Measurements from ENCODE around the gene MAST2. TPM values are rescaled to one million over a fixed set of nuclear protein-coding genes. Genes with fewer than 3 reads are reported as not detected.
A peak's percentile ranks its signal among the peaks of the same experiment; 100 is the strongest.

Gene MAST2
- total RNA-seq (10 to 100 TPM; 29.5 to 29.9 TPM), polyA plus RNA-seq (5.6 TPM)

GRCh38 chr1:45803299-45803780, at the start of gene MAST2:
Gene MAST2 (plus strand): TSS chr1:45803612. CDS start chr1:45803896, 284 bp downstream.
- CTCF ChIA-PET, result no interaction called here
- H3K4me3 ChIP-seq (ENCODE audit: low read length), result peak within 1 kb of the TSS; percentile 63
- peak within 1 kb of the TSS in 7 of 8 donors; percentile 43 to 92 (median 87) for H3K27ac Mint-ChIP-seq
- no peaks in the 10 kb centered on the region for H3K36me3 ChIP-seq (ENCODE audit: insufficient read depth, low read length)
- H3K9me3 Mint-ChIP-seq, result no peaks in the 10 kb centered on the region
- DNase-seq, result peak; percentile 71 to 83 (median 78)
- peaks cover 21 to 32% (median 31%) of the 10 kb centered on the region in 3 donors for H3K4me1 Mint-ChIP-seq
- H3K36me3 Mint-ChIP-seq, result peaks cover 0 to 7% (median 3%) of the 10 kb centered on the region in 3 donors
- no peaks in the 10 kb centered on the region for H3K27me3 ChIP-seq (ENCODE audit: insufficient read depth, low read length, poor library complexity, severe bottlenecking)
- peaks cover 17% of the 10 kb centered on the region for H3K4me1 ChIP-seq (ENCODE audit: insufficient read depth, low read length)
- H3K27me3 Mint-ChIP-seq, result no peaks in the 10 kb centered on the region
- H3K9me3 ChIP-seq (ENCODE audit: low read length), result no peaks in the 10 kb centered on the region
- H3K27ac ChIP-seq (ENCODE audit: low read depth, low read length), result peak within 1 kb of the TSS; percentile 27
- POLR2A ChIA-PET, result no interaction called here
- H3K4me3 Mint-ChIP-seq, result peak within 1 kb of the TSS; percentile 89 to 98 (median 94)

GRCh38 chr1:45755697-45756096, 47.7 kb upstream of the MAST2 start:
- H3K27me3 ChIP-seq (ENCODE audit: insufficient read depth, low read length, poor library complexity, severe bottlenecking), result no peaks in the 10 kb centered on the region
- no peak for DNase-seq
- H3K27ac ChIP-seq (ENCODE audit: low read depth, low read length), result no peak overlapping the region
- no peaks in the 10 kb centered on the region for H3K9me3 Mint-ChIP-seq
- H3K36me3 Mint-ChIP-seq, result peaks cover 0 to 2% (median 0%) of the 10 kb centered on the region in 3 donors
- peaks cover 7 to 11% (median 8%) of the 10 kb centered on the region in 3 donors for H3K4me1 Mint-ChIP-seq
- H3K4me1 ChIP-seq (ENCODE audit: insufficient read depth, low read length), result peaks cover 13% of the 10 kb centered on the region
- H3K9me3 ChIP-seq (ENCODE audit: low read length), result no peaks in the 10 kb centered on the region
- H3K4me3 ChIP-seq (ENCODE audit: low read length), result no peak overlapping the region
- ChIA-PET CTCF (no interaction called here), POLR2A (no interaction called here)
- H3K27ac Mint-ChIP-seq, result no peak overlapping the region
- peaks cover 0 to 3% of the 10 kb centered on the region in 2 donors for H3K27me3 Mint-ChIP-seq
- H3K36me3 ChIP-seq (ENCODE audit: insufficient read depth, low read length), result no peaks in the 10 kb centered on the region
- no peak overlapping the region for H3K4me3 Mint-ChIP-seq

GRCh38 chr1:45762291-45762690, 41.1 kb upstream of the MAST2 start:
- no peaks in the 10 kb centered on the region for H3K36me3 ChIP-seq (ENCODE audit: insufficient read depth, low read length)
- Mint-ChIP-seq H3K4me3 (no peak overlapping the region), H3K4me1 (no peaks in the 10 kb centered on the region), H3K9me3 (no peaks in the 10 kb centered on the region), H3K27me3 (peaks cover 3 to 5% of the 10 kb centered on the region in 2 donors), H3K27ac (no peak overlapping the region), H3K36me3 (no peaks in the 10 kb centered on the region)
- ChIA-PET CTCF (no interaction called here), POLR2A (no interaction called here)
- no peak for DNase-seq
- H3K27me3 ChIP-seq (ENCODE audit: insufficient read depth, low read length, poor library complexity, severe bottlenecking), result no peaks in the 10 kb centered on the region
- H3K9me3 ChIP-seq (ENCODE audit: low read length), result no peaks in the 10 kb centered on the region
- H3K27ac ChIP-seq (ENCODE audit: low read depth, low read length), result no peak overlapping the region
- no peak overlapping the region for H3K4me3 ChIP-seq (ENCODE audit: low read length)
- no peaks in the 10 kb centered on the region for H3K4me1 ChIP-seq (ENCODE audit: insufficient read depth, low read length)

- no peak for DNase-seq
- no peak overlapping the region for H3K4me3 Mint-ChIP-seq
- Histone ChIP-seq H3K4me3 (ENCODE audit: low read length) (no peak overlapping the region), H3K27me3 (ENCODE audit: insufficient read depth, low read length, poor library complexity, severe bottlenecking) (no peaks in the 10 kb centered on the region), H3K9me3 (ENCODE audit: low read length) (no peaks in the 10 kb centered on the region), H3K4me1 (ENCODE audit: insufficient read depth, low read length) (no peaks in the 10 kb centered on the region), H3K27ac (ENCODE audit: low read depth, low read length) (no peak overlapping the region), H3K36me3 (ENCODE audit: insufficient read depth, low read length) (no peaks in the 10 kb centered on the region)
- H3K4me1 Mint-ChIP-seq, result no peaks in the 10 kb centered on the region
- H3K27me3 Mint-ChIP-seq, result peaks cover 4 to 5% of the 10 kb centered on the region in 2 donors
- POLR2A ChIA-PET, result no interaction called here
- H3K9me3 Mint-ChIP-seq, result no peaks in the 10 kb centered on the region
- CTCF ChIA-PET, result no interaction called here
- H3K36me3 Mint-ChIP-seq, result no peaks in the 10 kb centered on the region
- no peak overlapping the region for H3K27ac Mint-ChIP-seq
Measured at GRCh38 chr1:45765999-45766792, 37.2 kb upstream of the MAST2 start.

GRCh38 chr1:45767035-45767434, 36.4 kb upstream of the MAST2 start:
- Mint-ChIP-seq H3K9me3 (no peaks in the 10 kb centered on the region), H3K36me3 (no peaks in the 10 kb centered on the region), H3K27ac (no peak overlapping the region), H3K27me3 (peaks cover 4 to 5% of the 10 kb centered on the region in 2 donors), H3K4me1 (no peaks in the 10 kb centered on the region), H3K4me3 (no peak overlapping the region)
- no peak overlapping the region for H3K27ac ChIP-seq (ENCODE audit: low read depth, low read length)
- CTCF ChIA-PET, result no interaction called here
- POLR2A ChIA-PET, result no interaction called here
- DNase-seq, result no peak
- H3K36me3 ChIP-seq (ENCODE audit: insufficient read depth, low read length), result no peaks in the 10 kb centered on the region
- no peaks in the 10 kb centered on the region for H3K9me3 ChIP-seq (ENCODE audit: low read length)
- no peaks in the 10 kb centered on the region for H3K4me1 ChIP-seq (ENCODE audit: insufficient read depth, low read length)
- no peak overlapping the region for H3K4me3 ChIP-seq (ENCODE audit: low read length)
- no peaks in the 10 kb centered on the region for H3K27me3 ChIP-seq (ENCODE audit: insufficient read depth, low read length, poor library complexity, severe bottlenecking)

- peaks cover 0 to 4% of the 10 kb centered on the region in 2 donors for H3K27me3 Mint-ChIP-seq
- no peak overlapping the region for H3K27ac ChIP-seq (ENCODE audit: low read depth, low read length)
- H3K9me3 ChIP-seq (ENCODE audit: low read length), result no peaks in the 10 kb centered on the region
- no peak for DNase-seq
- ChIA-PET POLR2A (no interaction called here), CTCF (no interaction called here)
- H3K36me3 ChIP-seq (ENCODE audit: insufficient read depth, low read length), result no peaks in the 10 kb centered on the region
- no peaks in the 10 kb centered on the region for H3K4me1 ChIP-seq (ENCODE audit: insufficient read depth, low read length)
- no peak overlapping the region for H3K4me3 Mint-ChIP-seq
- no peaks in the 10 kb centered on the region for H3K27me3 ChIP-seq (ENCODE audit: insufficient read depth, low read length, poor library complexity, severe bottlenecking)
- H3K27ac Mint-ChIP-seq, result peak overlapping the region in 1 of 8 donors; percentile 77
- H3K36me3 Mint-ChIP-seq, result no peaks in the 10 kb centered on the region
- no peaks in the 10 kb centered on the region for H3K4me1 Mint-ChIP-seq
- no peaks in the 10 kb centered on the region for H3K9me3 Mint-ChIP-seq
- no peak overlapping the region for H3K4me3 ChIP-seq (ENCODE audit: low read length)
Measured at GRCh38 chr1:45769261-45769932, 34.0 kb upstream of the MAST2 start.

GRCh38 chr1:45772971-45773370, 30.4 kb upstream of the MAST2 start:
- no peak overlapping the region for H3K4me3 Mint-ChIP-seq
- CTCF ChIA-PET, result no interaction called here
- POLR2A ChIA-PET, result no interaction called here

GRCh38 chr1:45775794-45776193, 27.6 kb upstream of the MAST2 start:
- Histone ChIP-seq H3K9me3 (ENCODE audit: low read length) (no peaks in the 10 kb centered on the region), H3K36me3 (ENCODE audit: insufficient read depth, low read length) (no peaks in the 10 kb centered on the region), H3K4me1 (ENCODE audit: insufficient read depth, low read length) (no peaks in the 10 kb centered on the region), H3K27me3 (ENCODE audit: insufficient read depth, low read length, poor library complexity, severe bottlenecking) (no peaks in the 10 kb centered on the region), H3K4me3 (ENCODE audit: low read length) (no peak overlapping the region), H3K27ac (ENCODE audit: low read depth, low read length) (no peak overlapping the region)
- Mint-ChIP-seq H3K4me1 (no peaks in the 10 kb centered on the region), H3K9me3 (no peaks in the 10 kb centered on the region), H3K27me3 (no peaks in the 10 kb centered on the region), H3K4me3 (no peak overlapping the region), H3K27ac (no peak overlapping the region), H3K36me3 (no peaks in the 10 kb centered on the region)
- CTCF ChIA-PET, result no interaction called here
- POLR2A ChIA-PET, result no interaction called here
- no peak for DNase-seq

More at GRCh38 chr1:45772971-45773370, 30.4 kb upstream of the MAST2 start:
- Mint-ChIP-seq H3K27me3 (peaks cover 0 to 2% of the 10 kb centered on the region in 2 donors), H3K27ac (peak overlapping the region in 1 of 8 donors; percentile 58), H3K4me1 (no peaks in the 10 kb centered on the region), H3K9me3 (no peaks in the 10 kb centered on the region), H3K36me3 (no peaks in the 10 kb centered on the region)
- no peak overlapping the region for H3K4me3 ChIP-seq (ENCODE audit: low read length)
- no peaks in the 10 kb centered on the region for H3K27me3 ChIP-seq (ENCODE audit: insufficient read depth, low read length, poor library complexity, severe bottlenecking)
- no peaks in the 10 kb centered on the region for H3K36me3 ChIP-seq (ENCODE audit: insufficient read depth, low read length)
- no peaks in the 10 kb centered on the region for H3K4me1 ChIP-seq (ENCODE audit: insufficient read depth, low read length)
- no peaks in the 10 kb centered on the region for H3K9me3 ChIP-seq (ENCODE audit: low read length)
- DNase-seq, result no peak
- H3K27ac ChIP-seq (ENCODE audit: low read depth, low read length), result no peak overlapping the region
